GM12878 (cell line): Measurements from ENCODE around the gene HYDIN.
"Not testable (repeated sequence)": the region's sequence is repeated elsewhere in the genome, so short reads cannot be mapped to it uniquely, and the experiment has no call there.

Experiments
- CREB1 ChIP-seq: IDR thresholded peaks from 2 replicates; pipeline ENCODE4 v1.6.1; 2012; ENCODE audit warnings: low read depth, mild to moderate bottlenecking, inconsistent platforms
- EGR1 ChIP-seq, 2 experiments: IDR thresholded peaks; 1 replicate in 1 of 2; 2 replicates in 1 of 2; pipeline ENCODE4 v1.6.1; 2011 to 2012; ENCODE audit warnings: low read depth in 2 of 2, low read length in 2 of 2, borderline replicate concordance in 1 of 2, mild to moderate bottlenecking in 1 of 2, moderate library complexity in 1 of 2
- ESRRA ChIP-seq: IDR thresholded peaks from 2 replicates; pipeline ENCODE4 v1.6.1; 2012; ENCODE audit warnings: mild to moderate bottlenecking, low read length, improper control_type of control experiment
- ETV6 ChIP-seq, 2 experiments: fragments of 450-650 bp in 1 of 2; IDR thresholded peaks in 1 of 2; conservative IDR thresholded peaks in 1 of 2; 2 replicates each; pipeline ENCODE4 v1.6.1; 2014; ENCODE audit warnings: antibody characterized with exemption in 1 of 2, borderline replicate concordance in 1 of 2, low read depth in 1 of 2, mild to moderate bottlenecking in 1 of 2, moderate library complexity in 1 of 2
- FOXM1 ChIP-seq: IDR thresholded peaks from 2 replicates; pipeline ENCODE4 v1.6.1; 2012; ENCODE audit warnings: low read depth, mild to moderate bottlenecking, inconsistent platforms, low read length, moderate library complexity
- JUND ChIP-seq: IDR thresholded peaks from 2 replicates; pipeline ENCODE4 v1.6.1; 2012; ENCODE audit warnings: low read depth, mild to moderate bottlenecking, low read length, improper control_type of control experiment, moderate library complexity
- NFXL1 ChIP-seq: fragments of 450-650 bp; IDR thresholded peaks from 2 replicates; pipeline ENCODE4 v1.6.1; 2017; ENCODE audit warnings: antibody characterized with exemption, mild to moderate bottlenecking, borderline replicate concordance
- POLR2AphosphoS5 ChIP-seq: IDR thresholded peaks from 2 replicates; pipeline ENCODE4 v1.6.1; 2011; ENCODE audit warnings: mild to moderate bottlenecking, low read length, inconsistent platforms
- RELA ChIP-seq: fragments of 450-650 bp; IDR thresholded peaks from 2 replicates; pipeline ENCODE4 v1.8.0; 2014; ENCODE audit warnings: borderline replicate concordance; ENCODE audit not compliant: partially characterized antibody
- ZNF384 ChIP-seq: IDR thresholded peaks from 2 replicates; pipeline ENCODE4 v1.6.1; 2012; ENCODE audit warnings: low read depth, mild to moderate bottlenecking, low read length, improper control_type of control experiment, borderline replicate concordance
- ZSCAN29 ChIP-seq: fragments of 450-650 bp; IDR thresholded peaks from 2 replicates; pipeline ENCODE4 v1.6.1; 2017; ENCODE audit warnings: mild to moderate bottlenecking, moderate library complexity
- TF ChIP-seq, protein P1 (sequence below), 3 experiments: IDR thresholded peaks in 2 of 3; conservative IDR thresholded peaks in 1 of 3; 2 replicates each; pipeline ENCODE4 v1.5.1; 2011; ENCODE audit warnings: low read depth in 3 of 3, low read length in 3 of 3, mild to moderate bottlenecking in 3 of 3, control low read depth in 2 of 3, moderate library complexity in 2 of 3, inconsistent platforms in 1 of 3, mixed read lengths in 1 of 3; ENCODE audit not compliant: control insufficient read depth in 2 of 3, insufficient read depth in 1 of 3; ENCODE audit errors: extremely low read depth in 1 of 3
- TF ChIP-seq, protein P2 (sequence below): IDR thresholded peaks from 2 replicates; pipeline ENCODE4 v1.6.1; 2012; ENCODE audit warnings: low read length, inconsistent platforms

DNA sequence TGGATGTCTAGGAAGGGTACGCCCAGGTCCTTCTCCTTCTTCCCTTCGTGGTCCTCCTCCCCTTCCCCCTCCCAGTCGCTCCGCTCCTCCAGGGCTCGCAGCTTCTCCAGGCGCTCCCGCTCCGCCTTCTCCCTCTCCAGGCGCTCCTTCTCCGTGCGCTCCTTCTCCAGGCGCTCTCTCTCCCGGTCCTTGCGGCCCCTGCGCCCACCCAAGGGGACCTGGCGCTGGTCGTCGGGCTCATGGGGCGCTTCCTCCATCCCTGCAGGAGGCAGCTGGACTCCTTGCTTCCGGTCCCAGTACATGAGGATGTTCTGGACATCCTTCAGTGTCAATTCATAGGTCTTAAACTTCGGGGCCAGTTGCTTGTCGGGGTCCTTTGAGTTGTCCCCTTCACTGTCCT is 309.9 kb downstream of the HYDIN start:
- TF ChIP-seq ZNF384; CREB1; POLR2AphosphoS5; RELA; ZSCAN29; EGR1 (IDR thresholded peaks at IDR 0.05; ENCODE audit: borderline replicate concordance in 1 of 2, low read depth in 2 of 2, low read length in 2 of 2); ETV6 (conservative IDR thresholded peaks at IDR 0.05 in 1 of 2, IDR thresholded peaks at IDR 0.05 in 1 of 2; ENCODE audit: borderline replicate concordance in 1 of 2, low read depth in 1 of 2); JUND; FOXM1; NFXL1; ESRRA: not testable (repeated sequence)
- TF ChIP-seq, protein P1, sequence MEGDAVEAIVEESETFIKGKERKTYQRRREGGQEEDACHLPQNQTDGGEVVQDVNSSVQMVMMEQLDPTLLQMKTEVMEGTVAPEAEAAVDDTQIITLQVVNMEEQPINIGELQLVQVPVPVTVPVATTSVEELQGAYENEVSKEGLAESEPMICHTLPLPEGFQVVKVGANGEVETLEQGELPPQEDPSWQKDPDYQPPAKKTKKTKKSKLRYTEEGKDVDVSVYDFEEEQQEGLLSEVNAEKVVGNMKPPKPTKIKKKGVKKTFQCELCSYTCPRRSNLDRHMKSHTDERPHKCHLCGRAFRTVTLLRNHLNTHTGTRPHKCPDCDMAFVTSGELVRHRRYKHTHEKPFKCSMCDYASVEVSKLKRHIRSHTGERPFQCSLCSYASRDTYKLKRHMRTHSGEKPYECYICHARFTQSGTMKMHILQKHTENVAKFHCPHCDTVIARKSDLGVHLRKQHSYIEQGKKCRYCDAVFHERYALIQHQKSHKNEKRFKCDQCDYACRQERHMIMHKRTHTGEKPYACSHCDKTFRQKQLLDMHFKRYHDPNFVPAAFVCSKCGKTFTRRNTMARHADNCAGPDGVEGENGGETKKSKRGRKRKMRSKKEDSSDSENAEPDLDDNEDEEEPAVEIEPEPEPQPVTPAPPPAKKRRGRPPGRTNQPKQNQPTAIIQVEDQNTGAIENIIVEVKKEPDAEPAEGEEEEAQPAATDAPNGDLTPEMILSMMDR (IDR thresholded peaks at IDR 0.05 in 2 of 3, conservative IDR thresholded peaks at IDR 0.05 in 1 of 3; ENCODE audit: control insufficient read depth in 2 of 3, extremely low read depth in 1 of 3, insufficient read depth in 1 of 3, low read depth in 3 of 3, low read length in 3 of 3), result not testable (repeated sequence)
- TF ChIP-seq, protein P2, sequence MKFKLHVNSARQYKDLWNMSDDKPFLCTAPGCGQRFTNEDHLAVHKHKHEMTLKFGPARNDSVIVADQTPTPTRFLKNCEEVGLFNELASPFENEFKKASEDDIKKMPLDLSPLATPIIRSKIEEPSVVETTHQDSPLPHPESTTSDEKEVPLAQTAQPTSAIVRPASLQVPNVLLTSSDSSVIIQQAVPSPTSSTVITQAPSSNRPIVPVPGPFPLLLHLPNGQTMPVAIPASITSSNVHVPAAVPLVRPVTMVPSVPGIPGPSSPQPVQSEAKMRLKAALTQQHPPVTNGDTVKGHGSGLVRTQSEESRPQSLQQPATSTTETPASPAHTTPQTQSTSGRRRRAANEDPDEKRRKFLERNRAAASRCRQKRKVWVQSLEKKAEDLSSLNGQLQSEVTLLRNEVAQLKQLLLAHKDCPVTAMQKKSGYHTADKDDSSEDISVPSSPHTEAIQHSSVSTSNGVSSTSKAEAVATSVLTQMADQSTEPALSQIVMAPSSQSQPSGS, result not testable (repeated sequence)
